ENCODE measurements around the gene TRAT1. TPM values are rescaled to one million over a fixed set of nuclear protein-coding genes. Genes with fewer than 3 reads are reported as not detected.

TRAT1 gene
- total RNA-seq, 3 donors from 2014 or later, result 0.64 to 2.0 (median 0.88) TPM

GRCh38 chr3:108861401-108861800 is 38.8 kb downstream of the TRAT1 start:
- Histone ChIP-seq H3K9me3 (no peaks in the 10 kb centered on the region), H3K4me1 (no peaks in the 10 kb centered on the region), H3K27ac (no peak overlapping the region), H3K36me3 (no peaks in the 10 kb centered on the region), H3K4me3 (no peak overlapping the region), H3K27me3 (no peaks in the 10 kb centered on the region)
- intact Hi-C loops (cut with DNase I; ENCODE audit: low total_unique reads), result no loop called here
- no peak for TF ChIP-seq POLR2AphosphoS5 (IDR thresholded peaks at IDR 0.05)
- no peak for TF ChIP-seq POLR2A (IDR thresholded peaks at IDR 0.05)
- no peak for TF ChIP-seq CTCF (IDR thresholded peaks at IDR 0.05)
- no peak for DNase-seq (ENCODE audit: low spot score in 2 of 2)

- no peak for TF ChIP-seq POLR2A (IDR thresholded peaks at IDR 0.05)
- no peak for TF ChIP-seq POLR2AphosphoS5 (IDR thresholded peaks at IDR 0.05)
- no peak for TF ChIP-seq CTCF (IDR thresholded peaks at IDR 0.05)
- Histone ChIP-seq H3K36me3 (no peaks in the 10 kb centered on the region), H3K9me3 (no peaks in the 10 kb centered on the region), H3K27me3 (no peaks in the 10 kb centered on the region), H3K27ac (no peak overlapping the region), H3K4me3 (no peak overlapping the region), H3K4me1 (no peaks in the 10 kb centered on the region)
- intact Hi-C loops (cut with DNase I; ENCODE audit: low total_unique reads), result no loop called here
- DNase-seq (ENCODE audit: low spot score in 2 of 2), result no peak
These were observed 40.5 kb downstream of the TRAT1 start for GRCh38 chr3:108862865-108863798.

GRCh38 chr3:108863799-108864135 is 41.2 kb downstream of the TRAT1 start:
- no peak for TF ChIP-seq POLR2AphosphoS5 (IDR thresholded peaks at IDR 0.05)
- TF ChIP-seq POLR2A (IDR thresholded peaks at IDR 0.05), result no peak
- TF ChIP-seq CTCF (IDR thresholded peaks at IDR 0.05), result no peak
- intact Hi-C loops (cut with DNase I; ENCODE audit: low total_unique reads), result no loop called here

GRCh38 chr3:108877901-108878300 is 55.3 kb downstream of the TRAT1 start:
- no peak overlapping the region for H3K27ac ChIP-seq
- intact Hi-C loops (cut with DNase I; ENCODE audit: low total_unique reads), result no loop called here
- TF ChIP-seq CTCF (IDR thresholded peaks at IDR 0.05) (no peak), POLR2AphosphoS5 (IDR thresholded peaks at IDR 0.05) (no peak), POLR2A (IDR thresholded peaks at IDR 0.05) (no peak)
- no peaks in the 10 kb centered on the region for H3K9me3 ChIP-seq
- H3K4me3 ChIP-seq, result no peak overlapping the region
- no peaks in the 10 kb centered on the region for H3K4me1 ChIP-seq
- H3K36me3 ChIP-seq, result no peaks in the 10 kb centered on the region
- no peaks in the 10 kb centered on the region for H3K27me3 ChIP-seq
- no peak for DNase-seq (ENCODE audit: low spot score in 2 of 2)

More at GRCh38 chr3:108863799-108864135, 41.2 kb downstream of the TRAT1 start:
- H3K4me1 ChIP-seq, result no peaks in the 10 kb centered on the region
- no peaks in the 10 kb centered on the region for H3K27me3 ChIP-seq
- no peak for DNase-seq (ENCODE audit: low spot score in 2 of 2)
- H3K4me3 ChIP-seq, result no peak overlapping the region
- H3K9me3 ChIP-seq, result no peaks in the 10 kb centered on the region
- H3K27ac ChIP-seq, result no peak overlapping the region
- H3K36me3 ChIP-seq, result no peaks in the 10 kb centered on the region

GRCh38 chr3:108879915-108880314 is 57.3 kb downstream of the TRAT1 start:
- H3K27me3 ChIP-seq, result no peaks in the 10 kb centered on the region

More at GRCh38 chr3:108879915-108880314, 57.3 kb downstream of the TRAT1 start:
- no peak for TF ChIP-seq POLR2A (IDR thresholded peaks at IDR 0.05)
- TF ChIP-seq POLR2AphosphoS5 (IDR thresholded peaks at IDR 0.05), result no peak
- no peak for TF ChIP-seq CTCF (IDR thresholded peaks at IDR 0.05)
- Histone ChIP-seq H3K9me3 (no peaks in the 10 kb centered on the region), H3K4me1 (no peaks in the 10 kb centered on the region), H3K4me3 (no peak overlapping the region), H3K36me3 (no peaks in the 10 kb centered on the region), H3K27ac (no peak overlapping the region)
- no peak for DNase-seq (ENCODE audit: low spot score in 2 of 2)
- intact Hi-C loops (cut with DNase I; ENCODE audit: low total_unique reads), result no loop called here

Measured in breast epithelium (tissue), 4 donors.